Measurements from ENCODE around the gene KLHL25.

The KLHL25 gene

DNA sequence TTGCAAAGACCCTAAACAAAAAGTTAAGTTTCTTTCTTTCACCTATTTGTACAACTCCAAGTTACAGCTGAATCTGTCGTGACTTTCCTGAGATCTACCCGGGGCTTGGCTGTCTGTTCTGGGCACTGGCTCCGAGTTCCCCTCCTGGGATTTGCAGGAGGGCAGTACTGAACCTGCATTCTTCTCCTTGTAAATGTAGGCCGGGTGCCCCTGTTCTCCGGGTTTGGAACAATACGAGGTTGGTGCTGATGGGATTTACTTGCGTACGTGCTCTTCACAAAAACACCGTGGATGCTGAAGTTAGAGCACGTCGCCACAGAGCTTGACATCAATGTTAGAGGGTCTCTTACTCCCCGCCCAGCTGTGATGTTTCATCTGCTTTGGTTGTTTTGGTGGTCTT, 48.1 kb downstream of the KLHL25 start:
- no peak for DNase-seq

DNA sequence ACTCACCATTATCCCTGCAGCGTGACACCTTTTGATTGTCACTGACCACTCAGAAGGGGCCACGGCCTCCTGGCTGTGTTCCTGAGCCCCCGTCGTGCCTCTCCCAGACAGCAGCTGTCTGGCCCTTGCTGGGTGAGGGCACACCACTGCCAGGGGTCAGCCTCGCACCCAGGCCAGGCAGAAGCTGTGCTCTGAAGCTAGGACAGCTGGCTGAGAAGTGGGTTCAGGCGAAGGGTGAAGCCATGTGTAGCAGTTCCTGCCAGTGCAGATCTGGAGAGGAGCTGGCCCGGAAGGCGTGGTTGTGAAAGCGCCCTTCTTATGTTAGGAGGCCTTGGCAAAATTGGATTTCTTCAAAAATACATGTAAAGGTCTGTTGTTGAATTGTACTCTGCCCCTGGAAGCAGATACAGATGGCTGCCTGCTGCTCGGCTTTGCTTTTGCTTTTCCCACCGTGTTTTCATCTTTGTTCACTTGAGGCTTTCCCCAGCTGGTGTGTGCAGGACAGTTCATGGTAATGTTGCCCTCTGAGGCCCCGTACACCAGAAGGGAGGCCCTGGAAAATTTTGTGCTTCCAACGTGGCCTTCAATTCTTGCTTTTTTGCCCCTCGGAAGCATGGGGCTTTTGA, 49.1 kb downstream of the KLHL25 start:
- DNase-seq, result no peak

DNA sequence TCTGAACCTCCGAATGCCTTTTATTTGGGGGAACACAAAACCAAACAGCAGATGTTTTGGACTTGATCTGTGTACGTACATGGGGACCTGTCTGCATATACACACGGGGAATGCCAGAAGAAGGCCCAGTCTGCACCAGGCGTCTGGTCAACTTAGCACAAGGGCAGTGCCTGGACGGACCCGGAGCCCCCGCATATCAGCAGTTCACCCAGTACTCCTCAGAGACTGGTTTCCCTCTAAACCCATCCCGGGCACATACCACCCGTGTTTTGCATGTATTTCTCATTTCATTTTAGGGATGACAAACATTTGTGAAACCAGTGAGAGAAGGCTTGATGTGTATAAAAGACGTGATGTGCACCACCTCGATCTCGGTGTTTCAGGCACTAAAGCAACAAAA, 49.7 kb downstream of the KLHL25 start:
- no peak for DNase-seq

DNA sequence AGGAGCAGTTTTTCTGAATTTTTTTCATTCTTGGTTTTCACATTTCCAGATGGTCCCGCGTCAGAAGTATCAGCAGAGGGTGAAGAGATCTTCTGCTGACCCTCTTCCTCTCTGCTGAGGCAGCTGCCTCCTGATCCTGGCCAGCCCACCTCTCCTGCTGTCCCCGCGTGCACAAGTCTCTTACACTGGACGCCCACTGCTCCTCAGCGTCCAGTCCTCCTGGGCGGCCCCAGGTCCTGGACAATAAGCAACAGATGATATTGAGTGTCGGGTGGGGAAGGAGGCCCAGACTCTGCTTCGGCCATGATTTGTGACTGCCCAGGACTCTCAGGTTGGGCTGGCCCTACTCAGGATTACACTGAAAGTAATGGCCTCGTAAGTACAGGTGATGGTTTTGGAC, 50.1 kb downstream of the KLHL25 start:
- DNase-seq, result no peak

DNA sequence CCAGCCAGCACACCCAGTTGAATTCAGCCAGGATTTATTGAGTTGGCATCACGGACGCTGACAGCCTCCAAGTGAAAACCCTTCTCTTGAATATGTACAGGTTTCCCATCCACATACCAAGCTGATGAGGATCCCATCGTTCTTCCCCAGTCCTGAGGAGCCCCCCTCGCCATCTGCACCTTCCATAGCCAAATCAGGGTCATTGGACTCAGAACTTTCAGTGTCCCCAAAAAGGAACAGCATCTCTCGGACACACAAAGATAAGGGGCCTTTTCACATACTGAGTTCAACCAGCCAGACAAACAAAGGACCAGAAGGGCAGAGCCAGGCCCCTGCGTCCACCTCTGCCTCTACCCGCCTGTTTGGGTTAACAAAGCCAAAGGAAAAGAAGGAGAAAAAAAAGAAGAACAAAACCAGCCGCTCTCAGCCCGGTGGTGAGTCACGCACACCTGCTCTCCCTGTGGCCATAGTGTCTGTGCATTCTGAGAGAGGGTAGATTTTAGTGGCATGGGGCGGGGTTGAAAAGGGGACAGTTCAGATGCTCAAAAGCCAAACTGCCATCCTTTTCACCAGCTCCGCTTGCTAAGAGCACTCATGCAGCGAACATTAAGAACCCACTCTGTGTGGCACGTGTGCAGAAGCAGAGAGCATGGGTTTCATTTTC, 51.2 kb downstream of the KLHL25 start:
- no peak for DNase-seq

DNA sequence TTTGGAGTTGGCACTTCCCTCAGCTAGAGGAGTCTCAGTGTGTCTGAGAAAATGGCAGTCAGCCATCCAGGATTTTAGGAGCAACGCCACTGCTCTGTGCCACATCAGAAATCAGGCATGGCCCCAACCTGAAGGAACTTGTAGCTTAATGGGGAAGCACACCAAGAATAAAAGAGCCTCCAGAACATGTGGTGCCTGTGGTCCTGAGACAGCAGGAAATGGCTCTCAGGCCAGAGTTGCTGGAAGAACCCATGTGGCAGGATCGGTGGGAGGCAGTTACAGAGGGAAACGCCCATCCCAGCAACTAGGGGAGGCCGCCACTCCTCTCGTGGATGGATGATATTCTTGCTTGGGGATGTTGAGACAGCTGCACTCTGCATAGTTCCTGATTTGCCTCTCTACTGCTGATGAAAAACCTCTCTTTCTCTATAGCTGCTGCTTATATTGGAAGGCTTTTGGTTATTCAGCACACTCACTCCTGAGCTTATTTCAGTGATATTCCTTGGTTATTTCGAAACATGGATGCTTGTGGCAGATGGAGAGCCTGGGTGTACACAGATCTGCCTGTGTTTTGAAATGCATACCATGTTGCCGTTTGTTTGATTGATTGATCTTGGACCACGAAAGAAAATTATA, 52.4 kb downstream of the KLHL25 start:
- no peak for DNase-seq

DNA sequence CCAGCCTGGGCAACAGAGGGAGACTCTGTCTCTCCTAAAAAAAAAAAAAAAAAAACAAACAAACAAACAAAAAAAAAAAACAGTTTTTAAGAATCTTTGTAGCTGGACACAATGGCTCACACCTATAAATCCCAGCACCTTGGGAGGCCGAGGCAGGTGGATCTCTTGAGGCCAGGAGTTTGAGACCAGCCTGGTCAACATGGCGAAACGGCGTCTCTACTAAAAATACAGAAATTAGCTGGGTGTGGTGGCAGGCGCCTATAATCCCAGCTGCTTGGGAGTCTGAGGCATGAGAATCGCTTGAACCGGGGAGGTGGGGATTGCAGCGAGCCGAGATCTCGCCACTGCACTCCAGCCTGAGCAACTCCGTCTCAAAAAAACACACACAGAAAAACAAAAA, 53.1 kb downstream of the KLHL25 start:
- no peak for DNase-seq

DNA sequence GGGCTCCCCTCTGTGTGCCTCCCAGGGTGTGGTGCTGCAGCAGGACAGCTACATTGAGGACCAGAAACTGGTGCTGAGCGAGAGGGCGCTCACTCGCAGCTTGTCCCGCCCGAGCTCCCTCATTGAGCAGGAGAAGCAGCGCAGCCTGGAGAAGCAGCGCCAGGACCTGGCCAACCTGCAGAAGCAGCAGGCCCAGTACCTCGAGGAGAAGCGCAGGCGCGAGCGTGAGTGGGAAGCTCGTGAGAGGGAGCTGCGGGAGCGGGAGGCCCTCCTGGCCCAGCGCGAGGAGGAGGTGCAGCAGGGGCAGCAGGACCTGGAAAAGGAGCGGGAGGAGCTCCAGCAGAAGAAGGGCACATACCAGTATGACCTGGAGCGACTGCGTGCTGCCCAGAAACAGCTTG, 53.7 kb downstream of the KLHL25 start:
- no peak for DNase-seq

DNA sequence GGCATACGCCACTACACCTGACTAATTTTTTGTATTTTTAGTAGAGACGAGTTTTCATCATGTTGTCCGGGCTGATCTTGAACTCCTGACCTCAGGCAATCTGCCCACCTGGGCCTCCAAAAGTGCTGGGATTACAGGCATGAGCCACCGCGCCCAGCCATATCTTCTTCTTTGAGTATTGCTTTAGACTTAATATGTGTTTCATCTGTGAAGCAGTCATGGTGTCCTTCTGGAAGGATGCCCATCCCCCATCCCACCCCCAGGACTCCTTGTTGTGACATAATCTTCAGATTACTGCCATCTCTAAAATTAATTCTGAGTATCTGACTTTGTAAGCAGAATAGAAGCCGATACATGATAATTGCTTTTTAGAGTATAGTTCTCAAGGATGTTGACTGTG, 57.7 kb downstream of the KLHL25 start:
- no peak for DNase-seq

DNA sequence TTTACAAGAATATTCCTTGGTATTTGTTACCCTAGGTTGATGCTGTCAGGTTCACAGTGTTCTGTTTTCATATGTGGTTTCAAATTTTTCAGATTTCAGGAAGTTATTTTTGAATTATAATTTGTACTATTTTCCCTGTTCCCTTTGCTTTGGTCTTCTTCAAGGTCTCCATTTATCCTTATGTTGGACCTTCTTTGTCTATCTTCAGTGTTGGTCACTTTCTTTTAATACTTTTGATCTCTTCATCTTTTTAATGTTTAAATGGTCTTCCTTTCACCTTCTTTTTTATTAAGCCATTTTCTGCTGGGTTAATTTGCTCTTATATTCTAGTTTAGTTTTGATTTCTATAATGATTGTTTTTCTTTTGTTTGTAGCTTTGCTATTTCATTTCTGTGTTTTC, 61.3 kb downstream of the KLHL25 start:
- no peak for DNase-seq

DNA sequence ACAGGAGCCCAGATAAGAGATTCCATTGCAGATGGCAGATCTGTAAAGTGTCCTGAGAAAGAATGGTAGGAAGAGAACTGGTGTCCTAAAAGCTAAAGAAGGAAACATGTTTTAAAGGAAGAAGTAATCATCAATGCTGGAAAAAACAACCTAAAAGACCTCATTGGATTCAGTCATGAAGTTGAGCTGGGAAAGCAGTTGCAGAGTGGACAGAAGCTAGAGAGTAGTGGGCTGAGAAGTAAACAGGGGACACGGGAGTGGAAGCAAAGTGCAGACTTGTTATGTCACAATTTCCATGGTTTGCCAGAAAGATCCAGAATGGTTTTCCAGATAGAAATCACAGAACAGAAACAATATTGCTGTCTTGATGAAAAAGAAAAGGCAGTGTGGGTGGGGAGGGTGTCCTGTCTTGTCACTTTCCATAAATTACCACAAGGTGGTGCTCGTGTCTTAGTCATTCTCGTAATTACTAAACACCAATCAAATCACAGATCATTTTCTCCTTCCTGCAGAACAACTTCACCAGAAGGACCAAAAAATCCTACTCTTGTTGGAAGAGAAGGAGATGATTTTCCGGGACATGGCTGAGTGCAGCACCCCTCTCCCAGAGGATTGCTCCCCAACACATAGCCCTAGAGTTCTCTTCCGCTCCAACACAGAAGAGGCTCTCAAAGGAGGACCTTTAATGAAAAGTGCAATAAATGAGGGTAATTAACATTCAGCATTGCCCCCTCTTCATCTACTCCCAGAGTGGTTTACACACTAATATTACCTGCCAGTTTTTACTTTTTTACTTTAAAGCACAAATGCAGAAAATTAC, 64.5 kb downstream of the KLHL25 start:
- peak in 1 of 2 experiments; percentile 26 for DNase-seq

DNA sequence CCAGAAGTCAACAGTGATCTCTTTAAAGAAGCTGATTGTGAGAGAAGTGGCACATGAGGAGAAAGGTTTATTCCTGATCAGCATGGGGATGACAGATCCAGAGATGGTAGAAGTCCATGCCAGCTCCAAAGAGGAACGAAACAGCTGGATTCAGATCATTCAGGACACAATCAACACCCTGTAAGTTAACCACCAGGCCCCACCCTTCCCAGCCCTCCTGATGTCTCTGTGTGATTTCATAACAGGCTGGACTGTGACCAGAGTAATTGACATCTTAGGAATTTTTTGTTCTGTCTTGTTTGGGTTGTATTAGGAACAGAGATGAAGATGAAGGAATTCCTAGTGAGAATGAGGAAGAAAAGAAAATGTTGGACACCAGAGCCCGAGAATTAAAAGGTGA, 67.7 kb downstream of the KLHL25 start:
- DNase-seq, result no peak

DNA sequence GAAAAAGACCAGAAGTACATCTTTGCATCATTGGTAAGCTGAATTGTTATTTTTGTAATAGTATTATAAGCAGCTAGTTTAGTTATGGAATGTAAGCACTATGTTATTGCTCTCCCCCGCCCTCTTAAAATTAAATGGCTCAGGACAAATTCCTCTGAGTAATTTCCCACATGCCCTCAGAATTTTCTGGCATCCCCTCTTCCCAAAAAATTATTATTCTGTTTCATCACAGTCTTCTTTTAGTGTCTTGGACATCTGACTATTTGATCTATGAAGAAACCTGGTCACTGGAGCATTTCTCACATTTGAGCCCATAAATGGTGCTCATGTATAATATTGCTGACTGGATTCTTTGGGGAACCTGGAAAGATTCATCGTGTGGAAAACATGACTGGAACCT, 68.3 kb downstream of the KLHL25 start:
- DNase-seq, result no peak

DNA sequence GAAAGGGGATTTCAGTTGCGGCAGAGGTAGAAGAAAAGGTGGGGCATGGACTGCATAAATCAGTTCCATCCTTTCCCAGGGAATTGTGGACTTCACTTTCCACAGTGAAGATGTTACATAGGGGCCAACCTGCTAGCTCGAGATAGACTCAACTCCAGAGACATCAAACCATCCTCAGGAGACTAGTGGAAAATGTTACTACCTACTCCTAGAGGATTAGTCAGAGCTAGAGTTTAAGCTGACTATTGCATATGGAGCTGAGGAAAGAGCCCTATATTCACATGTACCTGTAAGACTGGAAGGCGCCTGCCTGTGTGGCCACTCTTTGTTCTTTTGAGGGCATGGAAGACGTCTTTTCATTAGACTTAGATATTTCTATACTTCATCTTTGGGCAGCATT, 69.2 kb downstream of the KLHL25 start:
- no peak for DNase-seq

DNA sequence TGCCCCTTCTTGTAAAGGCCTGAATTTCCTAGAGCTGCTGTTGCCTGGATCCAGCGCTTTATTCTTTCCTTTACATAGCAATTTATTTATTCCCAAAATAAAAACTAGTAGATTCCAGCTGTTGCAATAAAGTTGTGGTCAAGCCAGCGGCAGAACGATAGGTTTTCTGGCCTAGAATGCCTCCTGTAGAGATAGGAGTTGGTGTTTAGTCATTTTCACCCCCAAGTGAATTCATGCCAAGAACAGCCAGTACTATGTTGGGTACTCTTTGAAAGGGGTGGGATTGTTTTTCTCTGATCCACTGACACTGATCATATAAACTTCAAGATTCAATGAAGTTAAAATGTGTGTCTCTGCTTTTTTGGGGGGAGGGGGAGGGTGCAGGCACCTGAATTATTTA, 69.7 kb downstream of the KLHL25 start:
- no peak for DNase-seq

DNA sequence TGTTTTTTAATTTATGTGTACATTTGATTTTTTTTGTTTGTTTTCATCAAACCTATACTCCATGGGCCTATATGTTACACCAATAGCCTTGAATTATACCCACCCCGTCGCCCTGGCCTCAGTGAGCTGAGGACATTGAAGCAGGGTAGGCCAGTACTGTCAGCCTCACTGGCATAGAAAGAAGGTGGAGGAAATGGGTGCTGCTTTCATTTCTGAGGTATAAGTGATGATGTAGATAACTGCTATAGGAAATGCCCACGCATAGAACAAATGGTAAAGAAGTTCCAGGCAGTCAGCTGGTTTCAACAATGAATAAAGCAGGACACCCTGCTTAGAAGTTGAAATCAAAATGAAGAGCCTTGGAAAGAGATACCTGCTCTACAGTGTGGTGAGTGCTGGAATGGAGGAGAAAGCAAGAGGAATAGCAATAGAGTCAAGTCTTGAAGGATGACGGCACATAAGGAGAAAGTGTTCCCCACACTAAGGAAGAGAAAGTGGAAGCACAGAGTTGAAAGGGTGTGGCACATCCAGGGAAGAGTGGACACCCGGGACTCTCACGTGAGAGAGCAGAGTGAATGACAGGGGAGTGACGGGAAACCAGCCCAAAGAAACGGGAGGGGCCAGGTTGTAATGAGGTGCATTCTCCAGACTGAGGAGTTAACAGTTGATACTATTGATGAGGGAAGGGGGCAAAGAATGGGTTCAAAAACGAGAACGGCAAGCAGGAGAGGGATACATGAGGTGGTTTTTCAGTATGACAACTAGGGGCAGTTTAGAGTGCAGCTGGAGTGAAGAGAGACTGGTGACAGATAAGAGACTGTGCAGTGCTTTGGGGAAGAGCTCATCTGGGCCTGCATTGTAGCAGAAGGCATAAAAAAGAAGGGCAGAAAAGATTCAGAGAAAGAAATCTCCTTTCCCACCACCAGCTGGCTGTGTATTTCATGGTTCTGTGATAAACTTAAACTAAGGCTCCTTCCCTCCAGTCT, 70.5 kb downstream of the KLHL25 start:
- DNase-seq, result peak in 1 of 2 experiments; percentile 13

DNA sequence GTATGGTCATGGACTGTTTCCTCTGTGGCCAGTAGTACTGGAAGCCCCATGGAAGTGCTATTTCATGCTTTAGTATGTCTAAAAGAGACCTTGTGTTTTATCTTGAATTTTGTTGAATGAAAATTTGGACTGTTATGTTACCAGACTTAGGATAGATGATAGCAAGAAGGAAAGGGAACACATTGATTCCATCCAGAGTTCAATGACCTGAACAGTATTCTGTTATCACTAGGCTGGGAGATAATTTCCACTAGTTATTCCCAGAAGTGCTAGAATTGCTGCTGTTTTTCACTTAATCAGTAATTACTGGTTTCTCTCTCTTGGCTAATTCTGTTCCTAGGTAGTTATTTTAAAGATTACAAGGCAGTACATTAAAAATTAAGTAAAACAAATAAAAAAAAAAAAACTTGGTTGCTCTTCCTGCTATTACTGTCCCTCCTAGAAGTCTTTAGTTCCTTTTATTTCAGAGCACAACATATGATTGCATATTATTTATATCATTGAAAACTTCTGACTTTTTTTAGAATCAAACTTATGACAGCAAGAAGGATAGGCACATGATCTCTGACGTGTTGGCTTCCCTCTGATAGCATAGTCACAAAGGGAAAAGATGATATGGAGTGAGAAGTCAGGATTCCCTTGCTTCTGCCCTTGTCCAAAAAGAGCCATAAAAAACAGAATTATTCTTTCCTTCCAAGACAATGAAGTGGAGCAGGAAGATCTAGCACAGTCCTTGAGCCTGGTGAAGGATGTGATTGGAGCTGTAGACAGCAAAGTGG, 72.2 kb downstream of the KLHL25 start:
- no peak for DNase-seq

DNA sequence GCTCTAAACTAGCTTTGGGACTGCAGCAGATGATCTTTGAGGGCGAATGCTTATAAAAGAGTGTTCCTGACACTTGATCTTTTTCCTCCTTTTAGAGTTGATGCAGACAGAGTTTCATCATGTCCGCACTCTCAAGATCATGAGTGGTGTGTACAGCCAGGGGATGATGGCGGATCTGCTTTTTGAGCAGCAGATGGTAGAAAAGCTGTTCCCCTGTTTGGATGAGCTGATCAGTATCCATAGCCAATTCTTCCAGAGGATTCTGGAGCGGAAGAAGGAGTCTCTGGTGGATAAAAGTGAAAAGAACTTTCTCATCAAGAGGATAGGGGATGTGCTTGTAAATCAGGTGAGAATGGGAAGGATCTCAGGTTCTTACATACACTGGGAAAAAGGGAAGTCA, 75.7 kb downstream of the KLHL25 start:
- no peak for DNase-seq

DNA sequence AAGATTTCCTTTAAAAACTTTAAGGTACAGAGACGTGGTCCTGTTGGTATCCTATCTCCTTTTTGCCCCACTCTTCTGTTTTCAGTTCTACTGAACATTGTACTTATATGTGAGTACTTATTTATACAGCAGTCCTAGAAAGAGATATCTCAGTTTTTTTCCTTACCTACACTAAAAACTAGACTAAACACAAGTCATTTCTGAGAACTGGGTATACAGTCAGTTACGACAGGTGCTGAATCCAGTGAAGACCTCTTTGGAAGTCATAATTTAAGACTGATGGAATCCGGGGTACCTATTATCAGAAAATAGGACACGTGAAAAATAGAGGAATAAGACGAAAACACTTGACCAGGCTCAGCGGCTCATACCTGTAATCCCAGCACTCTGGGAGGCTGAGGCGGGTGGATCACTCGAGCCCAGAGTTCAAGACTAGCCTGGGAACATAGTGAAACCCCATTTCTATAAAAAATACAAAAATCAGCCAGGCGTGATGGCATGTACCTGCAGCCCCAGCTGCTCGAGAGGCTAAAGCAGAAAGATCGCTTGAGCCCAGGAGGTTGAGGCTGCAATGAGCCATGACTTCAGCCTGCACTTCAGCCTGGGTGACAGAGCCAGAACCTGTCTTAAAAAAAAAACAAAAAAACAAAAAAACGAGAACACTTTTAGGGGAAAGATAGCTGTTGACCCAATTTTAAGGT, 76.3 kb downstream of the KLHL25 start:
- no peak for DNase-seq

DNA sequence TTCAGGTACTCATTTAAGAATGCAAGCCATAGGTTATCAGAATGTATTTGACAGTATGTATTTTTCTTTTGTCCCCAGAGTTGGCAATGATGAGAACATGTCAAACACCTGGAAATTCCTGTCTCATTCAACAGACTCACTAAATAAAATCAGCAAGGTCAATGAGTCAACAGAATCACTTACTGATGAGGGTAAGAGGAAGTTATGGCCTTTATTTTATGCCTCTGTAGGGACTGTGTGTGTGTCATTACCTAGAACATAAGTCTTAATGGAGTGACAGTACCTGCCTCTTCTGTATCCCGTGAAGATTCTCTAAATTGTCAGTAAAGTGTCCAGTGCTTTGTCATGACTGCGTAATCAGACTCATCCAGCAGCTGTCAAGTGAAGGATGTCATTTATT, 77.5 kb downstream of the KLHL25 start:
- no peak for DNase-seq

DNA sequence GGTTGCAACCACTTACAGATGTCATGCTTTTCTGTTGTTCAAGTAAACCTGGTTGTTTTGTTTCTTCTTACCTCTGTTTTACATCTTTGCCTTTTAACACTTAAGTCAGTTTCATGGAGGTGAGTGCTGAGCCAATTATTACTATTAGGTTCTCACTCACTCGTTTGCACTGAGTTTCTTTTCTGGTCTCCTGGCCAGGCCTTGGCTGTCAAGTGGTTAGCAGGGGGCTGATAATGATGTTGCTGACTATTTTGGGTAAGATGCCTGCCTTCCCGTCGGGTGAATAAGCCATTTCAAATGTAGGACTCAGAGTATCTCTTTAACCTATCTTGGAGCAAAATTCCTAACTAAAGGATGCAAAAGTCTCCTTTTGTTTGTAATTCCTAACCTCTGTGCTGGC, 78.5 kb downstream of the KLHL25 start:
- DNase-seq, result no peak

Measured in activated CD4-positive, alpha-beta T cell treated with anti-CD3 and anti-CD28 coated beads, Interleukin-2, amount 50 U/mL, for 4 hours (primary cell).